ENCODE data around the gene CHN2. TPM values are rescaled to one million over a fixed set of nuclear protein-coding genes. Genes with fewer than 3 reads are reported as not detected.

The CHN2 gene
- polyA plus RNA-seq, 1 of the 3 experiments (the other 2 are of a cell fraction) = 0.02 TPM

GRCh38 chr7:29505931-29506330, 311.4 kb downstream of the CHN2 start:
- CTCF ChIA-PET = no interaction called here
- no peak overlapping the region for H3K4me2 ChIP-seq
- no peak overlapping the region for H3K9ac ChIP-seq
- H3K27ac ChIP-seq (ENCODE audit: low read depth in 2 of 2, low read length in 1 of 2) = no peak overlapping the region
- TF ChIP-seq EZH2phosphoT487 (IDR thresholded peaks at IDR 0.05; ENCODE audit: borderline replicate concordance, low read depth) = no peak
- TF ChIP-seq EP300 (IDR thresholded peaks at IDR 0.05; ENCODE audit: borderline replicate concordance in 1 of 2, low read depth in 1 of 2, low read length in 1 of 2) = 0 out of 4 replicates have a peak, but pooled peaks of 1 of the 2 experiments have one; percentile 17
- no peaks in the 10 kb centered on the region for H3K9me3 ChIP-seq
- 69% methylated on average over 4 of the region's 4 CpGs for WGBS (ENCODE audit: low lambda C conversion rate)
- H3F3A ChIP-seq (replicated peaks; ENCODE audit: insufficient read depth) = no peaks in the 10 kb centered on the region
- H3K4me1 ChIP-seq (ENCODE audit: control insufficient read depth in 1 of 2, insufficient read depth in 2 of 2, low read depth in 1 of 2, low read length in 1 of 2) = 0 out of 4 replicates have a peak, but pooled peaks cover 0 to 2% of the 10 kb centered on the region in 2 experiments
- H4K20me1 ChIP-seq (ENCODE audit: insufficient read depth) = no peaks in the 10 kb centered on the region
- H3K36me3 ChIP-seq (replicated peaks in 1 of 2; ENCODE audit: control insufficient read depth in 1 of 2, insufficient read depth in 2 of 2, low read length in 1 of 2) = no peaks in the 10 kb centered on the region
- H3K9me2 ChIP-seq = no peaks in the 10 kb centered on the region
- no peak overlapping the region for H3K4me3 ChIP-seq (ENCODE audit: low read depth in 2 of 2, low read length in 1 of 2)
- no peaks in the 10 kb centered on the region for H3K79me2 ChIP-seq (ENCODE audit: insufficient read depth)
- peak overlapping the region; percentile 50; the same call in 1 of the 2 replicates for H2AFZ ChIP-seq (ENCODE audit: low read depth)
- POLR2A ChIA-PET = no interaction called here
- no peak for DNase-seq
- no peaks in the 10 kb centered on the region for H3K27me3 ChIP-seq (ENCODE audit: insufficient read depth)

- Histone ChIP-seq H3K9me2 (no peaks in the 10 kb centered on the region), H3K79me2 (ENCODE audit: insufficient read depth) (no peaks in the 10 kb centered on the region), H3K9ac (no peak overlapping the region), H4K20me1 (ENCODE audit: insufficient read depth) (no peaks in the 10 kb centered on the region), H3K36me3 (replicated peaks in 1 of 2; ENCODE audit: control insufficient read depth in 1 of 2, insufficient read depth in 2 of 2, low read length in 1 of 2) (no peaks in the 10 kb centered on the region), H3K4me2 (no peak overlapping the region), H2AFZ (ENCODE audit: low read depth) (no peak overlapping the region), H3F3A (replicated peaks; ENCODE audit: insufficient read depth) (no peaks in the 10 kb centered on the region), H3K27me3 (ENCODE audit: insufficient read depth) (no peaks in the 10 kb centered on the region), H3K27ac (ENCODE audit: low read depth in 2 of 2, low read length in 1 of 2) (no peak overlapping the region), H3K4me3 (ENCODE audit: low read depth in 2 of 2, low read length in 1 of 2) (no peak overlapping the region), H3K9me3 (no peaks in the 10 kb centered on the region), H3K4me1 (ENCODE audit: control insufficient read depth in 1 of 2, insufficient read depth in 2 of 2, low read depth in 1 of 2, low read length in 1 of 2) (0 out of 4 replicates have a peak, but pooled peaks cover 0 to 2% of the 10 kb centered on the region in 2 experiments)
- ChIA-PET CTCF (interaction anchor here (0.6 to 1.7 kb wide), 2 partner anchors 11 to 1109 kb away, joined by 3 to 4 read pairs; no protein-coding TSS in a partner anchor), POLR2A (interaction anchor here (1.4 kb wide), 1 partner anchor 20 kb away, joined by 3 read pairs; no protein-coding TSS in a partner anchor)
- TF ChIP-seq EZH2phosphoT487 (IDR thresholded peaks at IDR 0.05; ENCODE audit: borderline replicate concordance, low read depth) (no peak), JUND (IDR thresholded peaks at IDR 0.05) (no peak)
- no peak for DNase-seq
- WGBS (ENCODE audit: low lambda C conversion rate) = 87% methylated on average over 5 of the region's 5 CpGs
These were observed 314.0 kb downstream of the CHN2 start for GRCh38 chr7:29508608-29509007.

GRCh38 chr7:29510028-29510427, 315.5 kb downstream of the CHN2 start:
- H3K9ac ChIP-seq = no peak overlapping the region
- H3K4me3 ChIP-seq (ENCODE audit: low read depth in 2 of 2, low read length in 1 of 2) = no peak overlapping the region
- no peaks in the 10 kb centered on the region for H3K27me3 ChIP-seq (ENCODE audit: insufficient read depth)
- 82% methylated on average over 4 of the region's 4 CpGs for WGBS (ENCODE audit: low lambda C conversion rate)
- no peaks in the 10 kb centered on the region for H3K36me3 ChIP-seq (replicated peaks in 1 of 2; ENCODE audit: control insufficient read depth in 1 of 2, insufficient read depth in 2 of 2, low read length in 1 of 2)
- DNase-seq = no peak
- H3K4me1 ChIP-seq (ENCODE audit: control insufficient read depth in 1 of 2, insufficient read depth in 2 of 2, low read depth in 1 of 2, low read length in 1 of 2) = 0 out of 4 replicates have a peak, but pooled peaks cover 0 to 2% of the 10 kb centered on the region in 2 experiments
- no peaks in the 10 kb centered on the region for H3K9me2 ChIP-seq
- H3K27ac ChIP-seq (ENCODE audit: low read depth in 2 of 2, low read length in 1 of 2) = no peak overlapping the region
- no peaks in the 10 kb centered on the region for H4K20me1 ChIP-seq (ENCODE audit: insufficient read depth)
- no peak overlapping the region for H3K4me2 ChIP-seq
- no peaks in the 10 kb centered on the region for H3K79me2 ChIP-seq (ENCODE audit: insufficient read depth)
- CTCF ChIA-PET = interaction anchor here (1.0 to 1.7 kb wide), 3 partner anchors 13 to 102 kb away, joined by 3 to 5 read pairs (median 4); no protein-coding TSS in a partner anchor
- no peaks in the 10 kb centered on the region for H3K9me3 ChIP-seq
- H2AFZ ChIP-seq (ENCODE audit: low read depth) = no peak overlapping the region
- H3F3A ChIP-seq (replicated peaks; ENCODE audit: insufficient read depth) = no peaks in the 10 kb centered on the region
- POLR2A ChIA-PET = no interaction called here
- TF ChIP-seq TEAD4 (IDR thresholded peaks at IDR 0.05; ENCODE audit: borderline replicate concordance, insufficient read depth) (no peak), MAX (IDR thresholded peaks at IDR 0.05; ENCODE audit: low read depth) (no peak), ZBTB33 (IDR thresholded peaks at IDR 0.05; ENCODE audit: borderline replicate concordance, low read depth) (no peak), FOSL2 (IDR thresholded peaks at IDR 0.05; ENCODE audit: borderline replicate concordance, low read depth) (no peak), YY1 (IDR thresholded peaks at IDR 0.05; ENCODE audit: low read depth) (no peak), FOXJ3 (CRISPR knock-in tag; IDR thresholded peaks at IDR 0.05) (no peak), RXRA (IDR thresholded peaks at IDR 0.05; ENCODE audit: borderline replicate concordance, low read depth) (no peak), SMC3 (IDR thresholded peaks at IDR 0.05; ENCODE audit: low read depth, low read length) (no peak), NRF1 (IDR thresholded peaks at IDR 0.05; ENCODE audit: low read depth, low read length) (no peak), SIN3A (IDR thresholded peaks at IDR 0.05; ENCODE audit: borderline replicate concordance, low read depth, low read length) (no peak), REST (IDR thresholded peaks at IDR 0.05; ENCODE audit: low read depth, low read length) (no peak), POLR2AphosphoS5 (IDR thresholded peaks at IDR 0.05; ENCODE audit: low read depth, low read length) (no peak), EZH2phosphoT487 (IDR thresholded peaks at IDR 0.05; ENCODE audit: borderline replicate concordance, low read depth) (no peak), ELF1 (IDR thresholded peaks at IDR 0.05) (no peak)
